ENCODE measurements around the gene CCNT2.

Gene CCNT2

GRCh38 chr2:135004005-135004746 lies 85.6 kb downstream of the CCNT2 start:
- peaks cover 0 to 6% of the 10 kb centered on the region in 2 donors for H3K27me3 ChIP-seq (ENCODE audit: control insufficient read depth in 1 of 2, insufficient read depth in 2 of 2, low read length in 2 of 2)
- H3K9ac ChIP-seq (ENCODE audit: low read length in 2 of 2) = peak overlapping the region in 1 of 2 donors; percentile 30
- H3K9me3 ChIP-seq (ENCODE audit: control insufficient read depth in 2 of 2, low read length in 2 of 2) = no peaks in the 10 kb centered on the region
- H3K4me3 ChIP-seq (ENCODE audit: low read length in 2 of 2) = no peak overlapping the region
- no peaks in the 10 kb centered on the region for H3K36me3 ChIP-seq (ENCODE audit: control insufficient read depth in 2 of 2, insufficient read depth in 2 of 2, low read length in 2 of 2)
- H3K4me1 ChIP-seq (ENCODE audit: control insufficient read depth, insufficient read depth, low read length) = peaks cover 6% of the 10 kb centered on the region
- H3K27ac ChIP-seq (ENCODE audit: low read length) = no peak overlapping the region

DNA sequence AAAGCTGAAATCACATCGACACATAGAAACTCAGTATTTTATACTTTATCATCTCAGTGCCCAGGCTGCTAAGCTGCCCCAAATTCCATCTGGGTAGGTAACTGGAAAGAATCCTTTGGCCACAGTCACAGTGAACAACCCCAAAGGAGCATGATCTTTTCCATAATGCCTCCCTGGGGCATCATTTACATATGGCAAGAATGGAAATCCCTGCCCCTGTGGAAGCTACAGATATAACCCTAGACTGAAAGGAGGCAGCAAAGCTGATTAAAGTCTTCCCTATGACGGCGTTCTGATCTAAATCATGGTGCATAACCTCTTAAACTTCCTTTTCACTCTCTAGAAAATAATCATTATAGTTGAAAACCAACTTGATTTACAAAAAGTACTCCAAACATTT lies 87.1 kb downstream of the CCNT2 start:
- Histone ChIP-seq H3K9me3 (ENCODE audit: control insufficient read depth in 2 of 2, low read length in 2 of 2) (no peaks in the 10 kb centered on the region), H3K27me3 (ENCODE audit: control insufficient read depth in 1 of 2, insufficient read depth in 2 of 2, low read length in 2 of 2) (peaks cover 0 to 6% of the 10 kb centered on the region in 2 donors), H3K36me3 (ENCODE audit: control insufficient read depth in 2 of 2, insufficient read depth in 2 of 2, low read length in 2 of 2) (no peaks in the 10 kb centered on the region), H3K4me1 (ENCODE audit: control insufficient read depth, insufficient read depth, low read length) (peaks cover 6% of the 10 kb centered on the region), H3K27ac (ENCODE audit: low read length) (no peak overlapping the region), H3K9ac (ENCODE audit: low read length in 2 of 2) (no peak overlapping the region), H3K4me3 (ENCODE audit: low read length in 2 of 2) (no peak overlapping the region)
